Pancreas (tissue), 10 donors: Measurements from ENCODE around the gene KIF9. TPM values are rescaled to one million over a fixed set of nuclear protein-coding genes. Genes with fewer than 3 reads are reported as not detected.
"Not testable (repeated sequence)": the region's sequence is repeated elsewhere in the genome, so short reads cannot be mapped to it uniquely, and the experiment has no call there.

Experiments used
- ATAC-seq, 4 donors: fragments of 200-7000 bp; cut with Tn5 transposase; one replicate each; pipeline versions ENCODE4 v1.8.0 to v1.9.1; 2020; ENCODE audit warnings: mild to moderate bottlenecking in 4 of 4, moderate library complexity in 4 of 4
- DNase-seq, 6 donors: peaks; one replicate each; pipeline ENCODE4 v3.0.0-alpha.2; 2020
- FAIRE-seq: peaks from 2 replicates; lab custom pipeline; 2012; peaks lifted over from hg19 to GRCh38; lab: Jason Lieb, UNC
- H3K27ac ChIP-seq, 4 donors: fragments of 200-600 bp; sonication (generic); 1 replicate in 3 of 4; 2 replicates in 1 of 4; pipeline versions ENCODE4 v1.5.0 to v1.8.0; 2020
- H3K27me3 ChIP-seq, 4 donors: fragments of 200-600 bp; one replicate each; pipeline ENCODE4 v1.8.0; 2021
- H3K36me3 ChIP-seq, 3 donors: fragments of 200-600 bp; sonication (generic) in 1 of 3; one replicate each; pipeline versions ENCODE4 v1.5.0 to v1.8.0; 2020 to 2021
- H3K4me1 ChIP-seq, 3 donors: fragments of 200-600 bp; one replicate each; pipeline ENCODE4 v1.8.0; 2021
- H3K4me3 ChIP-seq, 4 donors: fragments of 200-600 bp; sonication (generic) in 2 of 4; one replicate each; pipeline versions ENCODE4 v1.5.0 to v1.8.0; 2020 to 2021
- H3K9me3 ChIP-seq, 4 donors: fragments of 200-600 bp; one replicate each; pipeline ENCODE4 v1.8.0; 2021
- CTCF ChIP-seq, 4 donors: fragments of 200-600 bp; sonication (generic) in 3 of 4; IDR thresholded peaks; one replicate each; pipeline versions ENCODE4 v1.5.0 to v1.8.0; 2021; ENCODE audit warnings: antibody characterized with exemption in 4 of 4
- WGBS, 2 donors: extraction: QIAGEN DNeasy Blood & Tissue Kit; methylation state at CpG; one replicate each; pipeline ENCODE4 v1.1.7; 2013; 5-methylcytosine and 5-hydroxymethylcytosine counted together
- intact Hi-C, 3 donors: fragments of 100-400 bp; cut with DNase I; formaldehyde crosslinking; loops; one replicate each; pipeline versions ENCODE4 v1.11.1 to v1.14.2; 2022
- polyA plus RNA-seq, 2 donors: library from polyadenylated mRNA; stranded (reverse); fragments of 200-250 nt; gene quantifications; one replicate each; pipeline ENCODE4 v1.2.3, GENCODE V29; 2013
- total RNA-seq, 6 donors: library from RNA; stranded (reverse); fragmentation: NEBNext Ultra II Directional in 4 of 6; extraction: Animal tissue kit (Norgen Biotek cat#: 25700) in 4 of 6; gene quantifications; one replicate each; pipeline versions ENCODE4 v1.2.1 to v1.2.4, GENCODE V29; 2021 to 2023
- donor health status: healthy with polysubstance abuse.
- donor health status: DM: no; HTN: no; CAD: no; lungs with moderate emphysema.
- donor health status: DM: no; HTN: no; CAD: no.
- donor health status: control.
- donor health status: control.
- donor health status: Bipolar disorder and iron deficiency.
- donor health status: DM: yes; HTN: yes; CAD: no.
- donor health status: DM: no; HTN: no; CAD: no.
- donor health status: DM: no; HTN: no; CAD: no.
- donor health status: DM: yes; HTN: yes; CAD: no.

KIF9 gene
- total and polyA plus RNA-seq, 8 donors: 3.7 to 17.0 (median 6.2) TPM

GRCh38 chr3:47313341-47314055 lies 30.9 kb upstream of the KIF9 start:
- ATAC-seq: no peak
- intact Hi-C loops: no loop called here
- H3K4me3 ChIP-seq: no peak overlapping the region
- DNase-seq: no peak
- no peaks in the 10 kb centered on the region for H3K4me1 ChIP-seq
- H3K27ac ChIP-seq: no peak overlapping the region
- FAIRE-seq: no peak
- no peaks in the 10 kb centered on the region for H3K9me3 ChIP-seq
- no peak for TF ChIP-seq CTCF (IDR thresholded peaks at IDR 0.05)
- H3K36me3 ChIP-seq: no peaks in the 10 kb centered on the region
- H3K27me3 ChIP-seq: no peaks in the 10 kb centered on the region
- 94 to 96% methylated on average over 1 of the region's 1 CpG for WGBS, 2 donors

DNA sequence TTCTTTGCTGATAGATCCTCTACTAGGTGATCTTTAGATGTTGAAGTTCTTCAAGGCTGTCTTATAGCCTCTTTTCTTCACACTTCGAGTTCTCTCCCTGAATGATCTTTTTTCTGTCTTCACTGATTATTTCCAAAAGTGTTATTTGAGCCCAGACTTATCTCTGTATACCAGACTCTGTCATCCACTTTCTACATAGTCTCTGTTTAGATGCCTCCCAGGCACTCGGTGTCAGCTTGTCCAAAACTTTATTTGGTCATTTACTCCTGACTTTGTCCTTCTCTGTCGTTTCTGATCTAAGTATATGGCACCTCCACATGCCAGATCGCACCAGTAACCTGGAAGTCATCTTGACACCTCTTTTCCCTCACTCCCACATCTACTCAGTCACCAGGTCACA lies 27.8 kb upstream of the KIF9 start:
- FAIRE-seq (no peak), DNase-seq (no peak), ATAC-seq (no peak)
- no peaks in the 10 kb centered on the region for H3K27me3 ChIP-seq
- no peaks in the 10 kb centered on the region for H3K9me3 ChIP-seq
- intact Hi-C loops: no loop called here
- H3K4me1 ChIP-seq: no peaks in the 10 kb centered on the region
- no peak overlapping the region for H3K27ac ChIP-seq
- 84 to 97% methylated on average over 4 of the region's 4 CpGs for WGBS, 2 donors
- TF ChIP-seq CTCF (IDR thresholded peaks at IDR 0.05): no peak
- H3K36me3 ChIP-seq: no peaks in the 10 kb centered on the region
- no peak overlapping the region for H3K4me3 ChIP-seq

- H3K4me3 ChIP-seq, H3K27ac ChIP-seq, H3K27me3 ChIP-seq, H3K36me3 ChIP-seq, ATAC-seq, FAIRE-seq, intact Hi-C loops, H3K9me3 ChIP-seq, H3K4me1 ChIP-seq: not testable (repeated sequence)
- 95 to 99% methylated on average over 20 to 28 of the region's 28 CpGs for WGBS, 2 donors
- DNase-seq: peak in 1 of 6 donors; percentile 38
These were observed 26.6 kb upstream of the KIF9 start for GRCh38 chr3:47309231-47309630.

GRCh38 chr3:47306022-47306421 lies 23.4 kb upstream of the KIF9 start:
- no peaks in the 10 kb centered on the region for H3K27me3 ChIP-seq
- ATAC-seq: no peak
- TF ChIP-seq CTCF (IDR thresholded peaks at IDR 0.05): no peak
- no peaks in the 10 kb centered on the region for H3K4me1 ChIP-seq
- no peak for FAIRE-seq
- intact Hi-C loops: no loop called here
- H3K27ac ChIP-seq: no peak overlapping the region
- WGBS, 2 donors: 91 to 94% methylated on average over 2 of the region's 2 CpGs
- H3K36me3 ChIP-seq: no peaks in the 10 kb centered on the region
- H3K4me3 ChIP-seq: no peak overlapping the region
- no peak for DNase-seq
- H3K9me3 ChIP-seq: no peaks in the 10 kb centered on the region

DNA sequence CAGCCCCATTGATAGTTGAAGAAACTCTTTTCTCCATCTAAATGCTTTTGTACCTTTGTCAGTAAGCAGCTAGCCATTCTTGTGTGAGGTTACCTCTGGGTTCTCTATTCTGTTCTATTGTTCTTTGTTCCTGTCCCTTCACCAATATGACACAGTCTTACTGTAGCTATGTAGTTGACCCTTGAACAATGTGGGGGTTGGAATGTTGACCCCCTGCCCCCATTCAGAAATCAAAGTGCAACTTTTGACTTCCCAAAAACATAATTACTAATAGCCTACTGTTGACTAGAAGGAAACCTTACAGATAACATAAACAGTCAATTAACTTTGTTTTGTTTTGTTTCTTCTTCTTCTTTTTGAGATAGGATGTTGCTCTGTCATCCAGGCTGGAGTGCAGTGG lies 18.9 kb upstream of the KIF9 start:
- DNase-seq (no peak), FAIRE-seq (no peak), ATAC-seq (no peak)
- Histone ChIP-seq H3K9me3 (no peaks in the 10 kb centered on the region), H3K4me3 (no peak overlapping the region), H3K27me3 (no peaks in the 10 kb centered on the region), H3K4me1 (no peaks in the 10 kb centered on the region), H3K27ac (no peak overlapping the region), H3K36me3 (no peaks in the 10 kb centered on the region)
- TF ChIP-seq CTCF (IDR thresholded peaks at IDR 0.05): no peak
- intact Hi-C loops: no loop called here
